Measurements from ENCODE around the gene TBC1D3G. TPM values are rescaled to one million over a fixed set of nuclear protein-coding genes. Genes with fewer than 3 reads are reported as not detected.

The TBC1D3G gene

Small RNAs within 50 kb of the gene (small RNA-seq; reads per million reads assigned to genes)
- not detected for gene RF00019 (ENCODE audit: low read depth)
